ENCODE measurements around the gene SH2D7. TPM values are rescaled to one million over a fixed set of nuclear protein-coding genes. Genes with fewer than 3 reads are reported as not detected.

SH2D7 gene
- total RNA-seq, 2 experiments from 2014 or later: not detected

GRCh38 chr15:78087951-78088772 lies 4.2 kb upstream of the SH2D7 start:
- CTCF ChIA-PET: interaction anchor here (0.7 to 1.4 kb wide), 2 partner anchors 20 to 90 kb away, joined by 4 to 6 read pairs; no protein-coding TSS in a partner anchor
- ATAC-seq (no peak), DNase-seq (peak; percentile 0)
- Mint-ChIP-seq H3K4me3 (no peak overlapping the region), H3K27me3 (no peaks in the 10 kb centered on the region), H3K4me1 (ENCODE audit: low read depth) (peaks cover 20% of the 10 kb centered on the region), H3K36me3 (ENCODE audit: low read depth) (no peaks in the 10 kb centered on the region), H3K9me3 (no peaks in the 10 kb centered on the region), H3K27ac (no peak overlapping the region)
- no peak for TF ChIP-seq CTCF (IDR thresholded peaks at IDR 0.05)
- POLR2A ChIA-PET: interaction anchor here (0.9 to 1.2 kb wide), 2 partner anchors 15 to 53 kb away, joined by 3 read pairs; no protein-coding TSS in a partner anchor
- intact Hi-C loops (cut with micrococcal nuclease): no loop called here

- ChIA-PET CTCF (interaction anchor here (1.4 kb wide), 1 partner anchor 89 kb away, joined by 4 read pairs; no protein-coding TSS in a partner anchor), POLR2A (interaction anchor here (1.2 kb wide), 1 partner anchor 54 kb away, joined by 3 read pairs; no protein-coding TSS in a partner anchor)
- Mint-ChIP-seq H3K4me1 (ENCODE audit: low read depth) (peaks cover 22% of the 10 kb centered on the region), H3K9me3 (no peaks in the 10 kb centered on the region), H3K27me3 (no peaks in the 10 kb centered on the region), H3K4me3 (no peak overlapping the region), H3K36me3 (ENCODE audit: low read depth) (no peaks in the 10 kb centered on the region), H3K27ac (no peak overlapping the region)
- intact Hi-C loops (cut with micrococcal nuclease): no loop called here
- ATAC-seq: no peak
- no peak for DNase-seq
- no peak for TF ChIP-seq CTCF (IDR thresholded peaks at IDR 0.05)
Measured at GRCh38 chr15:78088773-78089080, 3.6 kb upstream of the SH2D7 start.

GRCh38 chr15:78090422-78091063 lies 1.8 kb upstream of the SH2D7 start:
- Mint-ChIP-seq H3K4me3 (no peak overlapping the region), H3K9me3 (no peaks in the 10 kb centered on the region), H3K4me1 (ENCODE audit: low read depth) (peaks cover 9% of the 10 kb centered on the region), H3K36me3 (ENCODE audit: low read depth) (no peaks in the 10 kb centered on the region), H3K27ac (no peak overlapping the region), H3K27me3 (no peaks in the 10 kb centered on the region)
- no peak for TF ChIP-seq CTCF (IDR thresholded peaks at IDR 0.05)
- intact Hi-C loops (cut with micrococcal nuclease): no loop called here
- CTCF ChIA-PET: interaction anchor here (1.0 to 2.3 kb wide), 5 partner anchors 11 to 131 kb away, joined by 3 to 9 read pairs (median 4); no protein-coding TSS in a partner anchor
- POLR2A ChIA-PET: interaction anchor here (1.2 to 1.8 kb wide), 3 partner anchors 8 to 21 kb away, joined by 3 to 4 read pairs (median 3); no protein-coding TSS in a partner anchor
- no peak for DNase-seq
- no peak for ATAC-seq

GRCh38 chr15:78093242-78094020 lies 1.1 kb downstream of the SH2D7 start:
- POLR2A ChIA-PET: interaction anchor here (0.6 to 1.6 kb wide), 3 partner anchors 10 to 149 kb away, joined by 3 to 9 read pairs (median 4); no protein-coding TSS in a partner anchor
- intact Hi-C loops (cut with micrococcal nuclease): no loop called here
- no peak for TF ChIP-seq CTCF (IDR thresholded peaks at IDR 0.05)
- no peaks in the 10 kb centered on the region for H3K36me3 Mint-ChIP-seq (ENCODE audit: low read depth)
- H3K27ac Mint-ChIP-seq: no peak overlapping the region
- peak; percentile 2 for DNase-seq
- peaks cover 4% of the 10 kb centered on the region for H3K4me1 Mint-ChIP-seq (ENCODE audit: low read depth)
- CTCF ChIA-PET: interaction anchor here (0.9 to 2.4 kb wide), 6 partner anchors 10 to 147 kb away, joined by 3 to 11 read pairs (median 4); no protein-coding TSS in a partner anchor
- no peak for ATAC-seq
- no peak overlapping the region for H3K4me3 Mint-ChIP-seq
- H3K9me3 Mint-ChIP-seq: no peaks in the 10 kb centered on the region
- H3K27me3 Mint-ChIP-seq: no peaks in the 10 kb centered on the region
